ENCODE results near the gene ANXA10.

The ANXA10 gene

GRCh38 chr4:168092176-168092712 lies at the start of gene ANXA10:
TSS of gene ANXA10 (plus strand) at chr4:168092537. CDS start at chr4:168092701, 164 bp downstream.
- DNase-seq (ENCODE audit: extremely low read depth, insufficient read length), result no peak
- Histone ChIP-seq H3K36me3 (ENCODE audit: control insufficient read depth, insufficient read depth, low read length) (no peaks in the 10 kb centered on the region), H3K4me3 (replicated peaks; ENCODE audit: low read depth, low read length) (no peak within 1 kb of the TSS), H3K27me3 (replicated peaks; ENCODE audit: control insufficient read depth, insufficient read depth, low read length) (no peaks in the 10 kb centered on the region)
- TF ChIP-seq CTCF (IDR thresholded peaks at IDR 0.05; ENCODE audit: insufficient read depth, low read length, poor library complexity, severe bottlenecking), result no peak

- TF ChIP-seq CTCF (IDR thresholded peaks at IDR 0.05; ENCODE audit: insufficient read depth, low read length, poor library complexity, severe bottlenecking), result no peak
- no peak overlapping the region for H3K4me3 ChIP-seq (replicated peaks; ENCODE audit: low read depth, low read length)
- DNase-seq (ENCODE audit: extremely low read depth, insufficient read length), result no peak
- no peaks in the 10 kb centered on the region for H3K36me3 ChIP-seq (ENCODE audit: control insufficient read depth, insufficient read depth, low read length)
- H3K27me3 ChIP-seq (replicated peaks; ENCODE audit: control insufficient read depth, insufficient read depth, low read length), result no peaks in the 10 kb centered on the region
Measured at GRCh38 chr4:168045354-168045753, 47.0 kb upstream of the ANXA10 start.

- Histone ChIP-seq H3K4me3 (replicated peaks; ENCODE audit: low read depth, low read length) (no peak overlapping the region), H3K27me3 (replicated peaks; ENCODE audit: control insufficient read depth, insufficient read depth, low read length) (no peaks in the 10 kb centered on the region), H3K36me3 (ENCODE audit: control insufficient read depth, insufficient read depth, low read length) (no peaks in the 10 kb centered on the region)
- TF ChIP-seq CTCF (IDR thresholded peaks at IDR 0.05; ENCODE audit: insufficient read depth, low read length, poor library complexity, severe bottlenecking), result no peak
- DNase-seq (ENCODE audit: extremely low read depth, insufficient read length), result no peak
Measured at GRCh38 chr4:168050002-168050401, 42.3 kb upstream of the ANXA10 start.

GRCh38 chr4:168051526-168051925 lies 40.8 kb upstream of the ANXA10 start:
- Histone ChIP-seq H3K36me3 (ENCODE audit: control insufficient read depth, insufficient read depth, low read length) (no peaks in the 10 kb centered on the region), H3K27me3 (replicated peaks; ENCODE audit: control insufficient read depth, insufficient read depth, low read length) (no peaks in the 10 kb centered on the region), H3K4me3 (replicated peaks; ENCODE audit: low read depth, low read length) (no peak overlapping the region)
- no peak for TF ChIP-seq CTCF (IDR thresholded peaks at IDR 0.05; ENCODE audit: insufficient read depth, low read length, poor library complexity, severe bottlenecking)
- DNase-seq (ENCODE audit: extremely low read depth, insufficient read length), result no peak

- DNase-seq (ENCODE audit: extremely low read depth, insufficient read length), result peak; percentile 13
- Histone ChIP-seq H3K4me3 (replicated peaks; ENCODE audit: low read depth, low read length) (no peak overlapping the region), H3K27me3 (replicated peaks; ENCODE audit: control insufficient read depth, insufficient read depth, low read length) (no peaks in the 10 kb centered on the region), H3K36me3 (ENCODE audit: control insufficient read depth, insufficient read depth, low read length) (no peaks in the 10 kb centered on the region)
- no peak for TF ChIP-seq CTCF (IDR thresholded peaks at IDR 0.05; ENCODE audit: insufficient read depth, low read length, poor library complexity, severe bottlenecking)
Measured at GRCh38 chr4:168057412-168057811, 34.9 kb upstream of the ANXA10 start.

- no peaks in the 10 kb centered on the region for H3K27me3 ChIP-seq (replicated peaks; ENCODE audit: control insufficient read depth, insufficient read depth, low read length)
- no peaks in the 10 kb centered on the region for H3K36me3 ChIP-seq (ENCODE audit: control insufficient read depth, insufficient read depth, low read length)
- no peak overlapping the region for H3K4me3 ChIP-seq (replicated peaks; ENCODE audit: low read depth, low read length)
- no peak for DNase-seq (ENCODE audit: extremely low read depth, insufficient read length)
- no peak for TF ChIP-seq CTCF (IDR thresholded peaks at IDR 0.05; ENCODE audit: insufficient read depth, low read length, poor library complexity, severe bottlenecking)
Measured at GRCh38 chr4:168059251-168059650, 33.1 kb upstream of the ANXA10 start.
